GM19025 (cell line): ENCODE results near the gene CDH13.

Experiments
- ATAC-seq: cut with Tn5 transposase; IDR thresholded peaks from one replicate; pipeline ENCODE4 v1.9.1; 2021; ENCODE audit warnings: mild to moderate bottlenecking, low read depth, moderate library complexity; ENCODE audit not compliant: unreplicated experiment

The CDH13 gene

GRCh38 chr16:82682767-82683166, 56.0 kb downstream of the CDH13 start:
- no peak for ATAC-seq

- no peak for ATAC-seq
Measured at GRCh38 chr16:82684256-82684655, 57.5 kb downstream of the CDH13 start.

- ATAC-seq, result no peak
Measured at GRCh38 chr16:82685526-82685925, 58.8 kb downstream of the CDH13 start.

GRCh38 chr16:82694239-82694874, 67.6 kb downstream of the CDH13 start:
- ATAC-seq, result no peak

GRCh38 chr16:82695806-82696205, 69.0 kb downstream of the CDH13 start:
- ATAC-seq, result no peak

GRCh38 chr16:82699260-82699659, 72.5 kb downstream of the CDH13 start:
- no peak for ATAC-seq

GRCh38 chr16:82699711-82700495, 73.1 kb downstream of the CDH13 start:
- ATAC-seq, result no peak

GRCh38 chr16:82700541-82701235, 73.9 kb downstream of the CDH13 start:
- ATAC-seq, result no peak

GRCh38 chr16:82701442-82701955, 74.7 kb downstream of the CDH13 start:
- no peak for ATAC-seq

- no peak for ATAC-seq
Measured at GRCh38 chr16:82703161-82703560, 76.4 kb downstream of the CDH13 start.

- no peak for ATAC-seq
Measured at GRCh38 chr16:82703871-82704768, 77.4 kb downstream of the CDH13 start.

GRCh38 chr16:82709987-82710386, 83.2 kb downstream of the CDH13 start:
- no peak for ATAC-seq

GRCh38 chr16:82713778-82714177, 87.0 kb downstream of the CDH13 start:
- ATAC-seq, result no peak

- ATAC-seq, result no peak
Measured at GRCh38 chr16:82715160-82715559, 88.4 kb downstream of the CDH13 start.

- no peak for ATAC-seq
Measured at GRCh38 chr16:82715833-82716232, 89.1 kb downstream of the CDH13 start.

GRCh38 chr16:82716361-82716855, 89.6 kb downstream of the CDH13 start:
- ATAC-seq, result no peak

GRCh38 chr16:82720414-82720813, 93.6 kb downstream of the CDH13 start:
- ATAC-seq, result no peak

GRCh38 chr16:82726306-82726705, 99.5 kb downstream of the CDH13 start:
- ATAC-seq, result no peak

GRCh38 chr16:82728901-82729300, 102.1 kb downstream of the CDH13 start:
- ATAC-seq, result no peak

- no peak for ATAC-seq
Measured at GRCh38 chr16:82730901-82731300, 104.1 kb downstream of the CDH13 start.
